ENCODE data around the gene INAFM1. TPM values are rescaled to one million over a fixed set of nuclear protein-coding genes. Genes with fewer than 3 reads are reported as not detected.

Gene INAFM1
- total and polyA plus RNA-seq, 9 of the 15 experiments (the other 6 are each of a cell fraction or from before 2014, with no cell fraction given): 0.71 to 30.9 (median 3.1) TPM

DNA sequence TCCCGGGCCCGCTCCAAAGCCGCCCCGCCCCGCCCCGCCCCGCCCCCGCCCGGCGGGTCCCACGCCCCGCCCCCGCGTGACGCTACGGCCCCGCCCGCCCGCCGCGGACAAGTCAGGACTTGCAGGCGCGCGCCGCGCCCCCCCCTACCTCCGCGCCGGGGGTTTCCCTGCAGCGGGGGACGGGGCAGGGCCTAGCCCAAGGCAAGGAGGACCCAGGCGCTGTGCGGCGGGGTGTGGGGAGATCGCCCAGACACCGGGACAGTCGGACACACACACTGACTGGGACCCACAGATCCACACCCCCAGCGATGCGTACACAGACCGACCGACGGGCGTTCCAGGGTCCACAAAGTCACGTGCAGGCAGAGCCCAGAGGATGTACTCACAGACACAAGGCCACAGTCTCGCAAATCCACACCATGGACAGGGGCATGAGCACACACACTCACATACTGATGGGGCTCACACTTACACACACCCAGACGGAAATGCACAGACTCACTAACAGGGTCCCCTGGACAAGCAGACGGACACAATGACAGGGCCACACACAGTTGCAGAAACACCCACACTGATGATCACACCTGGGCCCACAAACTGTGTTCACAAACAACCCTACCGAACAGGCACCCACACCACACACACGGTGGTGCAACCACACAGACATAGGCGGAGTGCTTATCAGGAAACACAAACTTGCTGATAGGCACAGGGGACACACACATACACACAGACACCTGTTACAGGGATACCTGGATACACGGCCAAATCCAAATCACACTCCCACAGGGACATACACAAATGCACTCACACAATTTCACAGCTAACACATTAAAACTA lies 43.2 kb upstream of the INAFM1 start (continued):
- TF ChIP-seq, protein P1, sequence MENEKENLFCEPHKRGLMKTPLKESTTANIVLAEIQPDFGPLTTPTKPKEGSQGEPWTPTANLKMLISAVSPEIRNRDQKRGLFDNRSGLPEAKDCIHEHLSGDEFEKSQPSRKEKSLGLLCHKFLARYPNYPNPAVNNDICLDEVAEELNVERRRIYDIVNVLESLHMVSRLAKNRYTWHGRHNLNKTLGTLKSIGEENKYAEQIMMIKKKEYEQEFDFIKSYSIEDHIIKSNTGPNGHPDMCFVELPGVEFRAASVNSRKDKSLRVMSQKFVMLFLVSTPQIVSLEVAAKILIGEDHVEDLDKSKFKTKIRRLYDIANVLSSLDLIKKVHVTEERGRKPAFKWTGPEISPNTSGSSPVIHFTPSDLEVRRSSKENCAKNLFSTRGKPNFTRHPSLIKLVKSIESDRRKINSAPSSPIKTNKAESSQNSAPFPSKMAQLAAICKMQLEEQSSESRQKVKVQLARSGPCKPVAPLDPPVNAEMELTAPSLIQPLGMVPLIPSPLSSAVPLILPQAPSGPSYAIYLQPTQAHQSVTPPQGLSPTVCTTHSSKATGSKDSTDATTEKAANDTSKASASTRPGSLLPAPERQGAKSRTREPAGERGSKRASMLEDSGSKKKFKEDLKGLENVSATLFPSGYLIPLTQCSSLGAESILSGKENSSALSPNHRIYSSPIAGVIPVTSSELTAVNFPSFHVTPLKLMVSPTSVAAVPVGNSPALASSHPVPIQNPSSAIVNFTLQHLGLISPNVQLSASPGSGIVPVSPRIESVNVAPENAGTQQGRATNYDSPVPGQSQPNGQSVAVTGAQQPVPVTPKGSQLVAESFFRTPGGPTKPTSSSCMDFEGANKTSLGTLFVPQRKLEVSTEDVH (IDR thresholded peaks at IDR 0.05; ENCODE audit: low read depth, partially characterized antibody): peak; percentile 17
- TF ChIP-seq LEF1 (IDR thresholded peaks at IDR 0.05) (0 out of 2 replicates have a peak, but pooled peaks have one; percentile 12), NCOR1 (IDR thresholded peaks at IDR 0.05) (peak; percentile 23; the same call in 1 of the 2 replicates), ZFP91 (CRISPR knock-in tag; IDR thresholded peaks at IDR 0.05) (0 out of 2 replicates have a peak, but pooled peaks have one; percentile 71), ATF7 (IDR thresholded peaks at IDR 0.05) (peak; percentile 11; the same call in 1 of the 2 replicates), HDAC2 (IDR thresholded peaks at IDR 0.05) (peak; percentile 39; the same call in 1 of the 2 replicates), HMGN3 (IDR thresholded peaks at IDR 0.05; ENCODE audit: borderline replicate concordance, extremely low read depth, insufficient read length, low read depth, low read length) (peak; percentile 77), SMARCA4 (IDR thresholded peaks at IDR 0.05) (peak; percentile 68), CXXC5 (CRISPR knock-in tag; IDR thresholded peaks at IDR 0.05) (peak; percentile 71; the same call in 1 of the 2 replicates), BRD9 (IDR thresholded peaks at IDR 0.05; ENCODE audit: low read depth, partially characterized antibody) (peak; percentile 61), CEBPG (CRISPR knock-in tag; IDR thresholded peaks at IDR 0.05) (peak; percentile 74; the same call in 1 of the 2 replicates), CEBPG (tag; conservative IDR thresholded peaks at IDR 0.05 in 1 of 2, IDR thresholded peaks at IDR 0.05 in 1 of 2) (no peak; a peak in 1 of 4 replicates)
- TF ChIP-seq, protein P2, sequence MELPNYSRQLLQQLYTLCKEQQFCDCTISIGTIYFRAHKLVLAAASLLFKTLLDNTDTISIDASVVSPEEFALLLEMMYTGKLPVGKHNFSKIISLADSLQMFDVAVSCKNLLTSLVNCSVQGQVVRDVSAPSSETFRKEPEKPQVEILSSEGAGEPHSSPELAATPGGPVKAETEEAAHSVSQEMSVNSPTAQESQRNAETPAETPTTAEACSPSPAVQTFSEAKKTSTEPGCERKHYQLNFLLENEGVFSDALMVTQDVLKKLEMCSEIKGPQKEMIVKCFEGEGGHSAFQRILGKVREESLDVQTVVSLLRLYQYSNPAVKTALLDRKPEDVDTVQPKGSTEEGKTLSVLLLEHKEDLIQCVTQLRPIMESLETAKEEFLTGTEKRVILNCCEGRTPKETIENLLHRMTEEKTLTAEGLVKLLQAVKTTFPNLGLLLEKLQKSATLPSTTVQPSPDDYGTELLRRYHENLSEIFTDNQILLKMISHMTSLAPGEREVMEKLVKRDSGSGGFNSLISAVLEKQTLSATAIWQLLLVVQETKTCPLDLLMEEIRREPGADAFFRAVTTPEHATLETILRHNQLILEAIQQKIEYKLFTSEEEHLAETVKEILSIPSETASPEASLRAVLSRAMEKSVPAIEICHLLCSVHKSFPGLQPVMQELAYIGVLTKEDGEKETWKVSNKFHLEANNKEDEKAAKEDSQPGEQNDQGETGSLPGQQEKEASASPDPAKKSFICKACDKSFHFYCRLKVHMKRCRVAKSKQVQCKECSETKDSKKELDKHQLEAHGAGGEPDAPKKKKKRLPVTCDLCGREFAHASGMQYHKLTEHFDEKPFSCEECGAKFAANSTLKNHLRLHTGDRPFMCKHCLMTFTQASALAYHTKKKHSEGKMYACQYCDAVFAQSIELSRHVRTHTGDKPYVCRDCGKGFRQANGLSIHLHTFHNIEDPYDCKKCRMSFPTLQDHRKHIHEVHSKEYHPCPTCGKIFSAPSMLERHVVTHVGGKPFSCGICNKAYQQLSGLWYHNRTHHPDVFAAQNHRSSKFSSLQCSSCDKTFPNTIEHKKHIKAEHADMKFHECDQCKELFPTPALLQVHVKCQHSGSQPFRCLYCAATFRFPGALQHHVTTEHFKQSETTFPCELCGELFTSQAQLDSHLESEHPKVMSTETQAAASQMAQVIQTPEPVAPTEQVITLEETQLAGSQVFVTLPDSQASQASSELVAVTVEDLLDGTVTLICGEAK (IDR thresholded peaks at IDR 0.05): peak; percentile 64
- TF ChIP-seq, protein P2 (CRISPR knock-in tag; IDR thresholded peaks at IDR 0.05): no peak

Measured in K562 (cell line).